HK-2 (cell line): ENCODE data around the gene NUP54.

Experiments
- DNase-seq: peaks from one replicate; pipeline ENCODE4 v3.0.0-alpha.2; 2018; ENCODE audit not compliant: unreplicated experiment

The NUP54 gene

DNA sequence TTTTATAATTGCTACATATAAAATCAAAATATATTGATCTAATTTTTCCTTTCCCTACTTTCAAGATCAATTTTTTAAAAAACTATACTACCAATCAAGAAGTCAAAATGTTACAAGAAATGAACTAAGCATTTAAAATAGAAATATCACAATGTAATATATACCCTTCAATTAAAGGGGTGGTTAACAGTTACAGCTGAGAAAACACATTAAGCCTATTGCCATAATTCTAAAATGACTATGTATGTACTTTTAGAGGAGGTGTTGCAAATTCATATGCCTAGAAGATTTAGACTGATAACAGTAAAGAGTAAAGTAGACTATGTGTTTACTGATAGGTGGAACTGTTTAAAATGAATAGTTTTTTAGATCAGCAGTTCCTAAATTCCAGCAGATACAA is 3.7 kb downstream of the NUP54 start:
- DNase-seq, result no peak

DNA sequence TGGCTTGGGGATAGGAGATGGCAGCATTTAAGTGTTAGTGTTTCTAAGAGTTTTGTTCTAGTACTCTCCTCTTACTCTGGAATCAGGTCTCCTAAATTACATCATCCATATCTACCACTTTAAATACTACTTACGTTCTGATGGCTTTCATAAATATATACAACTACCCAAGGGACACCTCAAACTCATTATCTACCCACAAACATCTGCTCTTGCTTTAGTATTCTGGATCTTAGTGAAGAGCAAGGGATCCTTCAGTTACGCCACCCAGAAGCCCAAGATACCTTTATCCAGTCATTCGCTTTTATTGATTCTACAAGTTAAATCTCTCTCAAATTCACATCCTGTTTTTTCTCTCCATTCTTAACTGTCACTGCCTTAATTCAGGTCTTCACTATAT is 7.0 kb downstream of the NUP54 start:
- no peak for DNase-seq

DNA sequence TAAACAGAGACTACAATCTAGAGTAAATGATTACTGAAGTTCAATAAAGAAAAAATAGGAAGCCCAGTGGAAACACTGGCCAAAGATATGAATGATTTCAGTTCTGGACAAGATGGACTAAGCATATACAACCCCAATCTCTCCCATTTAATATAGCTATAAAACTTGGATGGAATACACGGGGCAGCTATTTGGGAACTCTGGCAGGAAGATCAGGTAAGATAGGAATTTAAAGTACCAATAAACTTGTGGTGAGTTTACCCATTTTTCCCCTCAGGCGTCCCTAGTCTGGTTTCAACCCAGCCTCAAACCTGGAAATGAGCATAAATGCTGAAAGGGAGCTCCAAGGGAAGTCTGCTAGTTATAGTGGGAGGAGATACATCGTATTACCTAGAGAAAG is 20.4 kb downstream of the NUP54 start:
- no peak for DNase-seq

DNA sequence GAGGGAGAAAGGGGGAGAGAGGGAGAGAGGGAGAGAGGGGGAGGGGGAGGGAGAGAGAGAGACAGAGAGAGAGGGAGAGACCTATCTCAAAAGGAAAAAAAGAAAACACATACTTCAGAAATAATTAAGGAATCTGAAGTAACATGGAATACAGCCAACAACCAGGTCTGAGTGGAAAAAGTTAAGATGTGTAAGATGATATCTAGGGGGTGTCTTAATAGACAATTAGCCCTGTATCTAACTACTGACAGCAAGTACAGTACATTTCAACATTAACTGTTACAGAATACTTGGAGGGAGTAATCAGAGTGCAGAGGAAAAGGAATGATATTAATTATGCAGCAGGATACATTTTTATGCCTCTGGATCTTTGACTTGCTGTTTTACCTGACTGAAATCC is 22.4 kb downstream of the NUP54 start:
- DNase-seq, result no peak

DNA sequence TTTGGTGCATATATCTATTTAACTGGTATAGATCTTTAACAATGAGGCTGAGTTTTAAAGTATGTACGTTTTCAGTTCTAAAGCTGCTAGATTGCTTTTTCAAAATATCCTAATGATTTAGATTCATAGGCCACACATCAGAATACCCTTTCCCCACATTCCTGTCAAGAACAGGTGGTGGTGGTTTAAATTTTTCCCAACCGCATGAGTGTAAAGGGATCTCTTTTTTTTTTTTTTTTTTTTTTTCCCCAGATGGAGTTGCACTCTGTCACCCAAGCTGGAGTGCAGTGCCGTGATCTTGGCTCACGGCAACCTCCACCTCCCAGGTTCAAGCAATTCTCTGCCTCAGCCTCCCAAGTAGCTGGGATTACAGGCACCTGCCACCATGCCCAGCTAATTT is 28.0 kb downstream of the NUP54 start:
- no peak for DNase-seq

DNA sequence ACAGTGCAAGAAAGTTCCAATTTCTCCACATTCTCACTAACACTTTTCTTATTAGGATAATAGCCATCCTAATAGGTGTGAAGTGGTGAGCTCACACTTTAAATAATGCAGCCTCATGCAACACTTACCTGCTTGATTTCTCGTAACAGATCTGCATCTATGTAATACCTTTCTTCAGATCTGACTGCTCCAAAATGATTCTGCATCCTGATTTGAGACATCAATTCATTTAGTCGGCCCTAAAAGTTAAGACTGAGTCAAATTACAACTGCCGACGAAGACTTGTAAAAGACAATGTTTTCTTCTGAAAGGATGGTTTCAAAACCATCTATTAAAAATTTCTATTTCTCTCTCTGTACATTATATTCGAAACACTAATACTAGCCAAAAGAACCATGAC is 30.7 kb downstream of the NUP54 start:
- no peak for DNase-seq

DNA sequence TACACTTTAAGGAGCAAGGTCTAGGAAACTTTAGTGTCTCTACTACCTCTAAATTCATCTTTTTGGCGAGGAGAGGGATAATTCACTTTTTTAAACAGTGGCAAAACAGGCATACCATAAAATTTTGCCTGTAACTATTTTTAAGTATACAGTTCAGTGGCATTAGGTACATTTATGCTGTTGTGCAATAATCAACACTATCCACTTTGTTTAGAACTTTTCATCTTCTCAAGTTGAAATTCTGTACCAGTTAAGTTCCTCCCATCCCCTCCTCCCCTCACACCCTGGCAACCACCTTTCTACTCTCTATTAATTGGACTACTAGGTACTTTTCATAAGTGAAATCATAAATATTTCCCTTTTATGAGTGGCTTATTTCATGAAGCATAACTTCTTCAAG is 31.4 kb downstream of the NUP54 start:
- DNase-seq, result no peak

DNA sequence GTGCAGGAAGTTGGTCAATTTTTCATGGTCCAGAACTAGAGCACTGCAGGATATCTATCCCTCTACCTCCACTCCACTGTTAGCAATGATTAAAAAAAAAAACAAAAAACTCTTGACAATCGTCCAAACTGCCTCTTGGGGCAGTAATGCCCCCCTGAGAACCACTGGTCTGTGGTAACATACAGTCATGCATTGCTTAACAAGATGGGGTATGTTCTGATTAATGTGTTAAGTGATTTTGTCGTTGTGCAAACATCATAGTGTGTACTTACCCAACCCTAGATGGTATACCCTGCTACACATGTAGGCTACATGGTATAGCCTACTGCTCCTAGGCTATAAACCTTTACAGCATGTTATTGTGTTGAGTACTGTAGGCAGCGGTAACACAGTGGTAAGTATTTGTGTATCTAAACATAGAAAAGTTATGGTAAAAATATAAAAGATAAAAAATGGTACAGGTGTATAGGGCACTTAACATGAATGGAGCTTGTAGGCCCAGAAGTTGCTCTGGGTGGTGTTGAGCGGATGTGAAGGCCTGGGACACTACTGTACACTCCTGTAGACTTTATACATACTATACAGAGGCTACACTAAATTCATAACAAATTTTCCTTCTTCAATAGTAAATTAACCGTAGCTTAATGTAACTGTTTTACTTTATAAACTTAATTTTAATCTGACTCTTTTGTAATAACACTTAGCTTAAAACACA is 39.6 kb downstream of the NUP54 start:
- no peak for DNase-seq

DNA sequence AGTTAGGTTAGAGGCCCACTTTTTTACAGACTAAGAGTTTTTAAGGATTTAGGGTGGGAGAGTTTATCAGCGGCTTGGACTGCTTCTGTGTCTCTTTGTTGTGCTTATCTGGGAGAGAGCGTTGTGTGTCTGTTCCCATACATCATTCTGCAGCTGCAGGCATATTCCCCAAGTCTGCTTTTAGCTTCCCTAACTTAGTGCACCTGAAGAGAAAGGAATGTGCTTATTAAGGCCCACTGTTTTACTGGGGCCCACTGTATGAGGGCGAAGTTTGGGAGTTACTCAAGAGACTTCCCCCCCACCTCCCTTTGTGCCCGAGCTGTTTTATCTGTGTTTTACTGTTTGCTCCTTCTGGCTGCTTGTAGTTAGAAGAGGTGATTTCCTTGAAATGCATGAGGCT is 41.8 kb downstream of the NUP54 start:
- no peak for DNase-seq

DNA sequence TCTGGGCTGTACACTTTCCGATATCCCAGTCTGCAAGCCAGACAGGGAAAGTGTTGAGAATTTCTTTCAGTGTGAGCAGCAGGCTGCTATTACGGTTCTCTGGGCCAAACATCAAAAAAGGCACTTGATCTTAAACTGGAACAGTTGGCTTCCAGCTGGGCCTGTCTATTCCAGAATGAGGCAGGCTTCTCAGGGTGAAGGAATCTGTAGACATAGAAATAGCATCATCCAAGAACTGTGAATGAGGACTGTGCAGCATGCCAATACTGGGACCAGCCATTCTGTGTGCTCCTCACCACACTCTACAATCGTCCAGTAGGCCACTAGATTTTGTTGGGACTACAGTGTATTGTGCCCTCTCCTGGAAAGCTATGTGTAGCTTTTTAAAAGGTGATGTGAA is 42.5 kb downstream of the NUP54 start:
- DNase-seq, result no peak

DNA sequence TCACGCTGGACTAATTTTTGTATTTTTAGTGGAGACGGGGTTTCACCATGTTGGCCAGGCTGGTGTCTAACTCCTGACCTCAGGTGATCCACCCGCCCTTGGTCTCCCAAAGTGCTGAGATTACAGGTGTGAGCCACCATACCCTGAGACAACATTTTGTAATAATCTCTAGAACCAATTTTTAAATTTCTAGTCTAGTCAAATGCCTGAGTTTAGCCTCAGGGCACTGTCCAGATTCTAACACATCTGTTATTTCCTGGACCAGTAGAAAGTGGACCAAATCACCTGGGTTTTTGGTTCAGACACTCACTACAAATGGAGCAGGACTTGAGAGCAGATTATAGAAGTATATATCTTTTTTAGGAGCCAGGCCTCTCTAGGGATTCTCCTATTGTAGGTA is 52.1 kb downstream of the NUP54 start:
- no peak for DNase-seq

DNA sequence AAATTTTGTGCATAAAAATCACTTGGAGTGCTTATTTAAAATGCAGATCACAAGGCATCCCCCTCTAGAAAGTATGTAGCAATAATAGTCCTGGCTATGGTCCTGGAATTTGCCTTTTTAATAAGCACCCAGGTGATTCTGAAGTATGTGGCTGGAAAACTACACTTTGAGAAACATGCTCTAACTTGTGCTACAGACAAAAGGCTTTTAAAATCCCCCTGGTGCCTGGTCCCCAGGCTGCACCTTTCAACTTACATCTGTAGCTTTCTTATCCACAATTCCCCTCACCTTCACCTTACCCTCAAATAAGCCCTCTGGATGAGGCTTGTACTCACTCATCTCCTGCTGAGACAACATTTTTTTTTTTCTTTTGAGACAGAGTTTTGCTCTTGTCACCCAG is 52.6 kb downstream of the NUP54 start:
- DNase-seq, result no peak

DNA sequence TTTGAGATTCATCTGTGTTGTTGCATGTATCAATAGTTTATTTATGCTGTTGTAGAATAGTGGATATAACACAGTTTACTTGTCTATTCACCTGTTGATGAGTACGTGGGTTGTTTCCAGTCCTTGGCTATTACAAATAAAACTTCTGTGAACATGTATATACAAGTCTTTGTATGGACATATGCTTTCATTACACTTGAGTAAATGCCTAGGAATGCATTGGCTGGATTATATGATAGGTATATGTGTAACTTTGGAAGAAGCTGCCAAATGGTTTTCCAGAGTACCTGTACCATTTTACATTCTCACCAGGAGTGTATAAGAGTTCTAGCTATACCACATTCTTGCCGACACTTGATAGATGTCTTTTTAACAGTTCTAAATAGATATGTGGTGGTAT is 57.1 kb downstream of the NUP54 start:
- no peak for DNase-seq

DNA sequence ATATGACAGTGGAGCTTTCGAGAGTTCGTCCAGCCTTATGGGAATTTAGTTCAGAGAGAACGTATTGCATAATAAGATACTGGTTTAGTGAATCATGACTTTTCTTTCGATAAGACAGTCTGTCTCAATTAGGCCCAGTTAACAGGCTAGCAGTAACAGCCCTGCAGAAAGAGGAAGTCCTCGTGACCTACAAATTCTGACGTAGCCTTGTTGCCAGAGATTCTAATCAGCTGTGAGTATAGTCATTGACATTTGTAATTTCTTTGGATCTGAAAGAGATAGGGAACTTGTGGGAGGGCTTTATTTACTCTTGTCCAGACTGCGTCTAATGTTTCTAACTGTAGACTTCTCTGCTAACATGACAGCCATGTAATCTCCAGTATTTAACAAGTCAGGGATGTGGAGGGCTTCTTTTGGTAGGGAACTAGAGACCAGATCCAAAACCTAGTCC is 57.9 kb downstream of the NUP54 start:
- no peak for DNase-seq

DNA sequence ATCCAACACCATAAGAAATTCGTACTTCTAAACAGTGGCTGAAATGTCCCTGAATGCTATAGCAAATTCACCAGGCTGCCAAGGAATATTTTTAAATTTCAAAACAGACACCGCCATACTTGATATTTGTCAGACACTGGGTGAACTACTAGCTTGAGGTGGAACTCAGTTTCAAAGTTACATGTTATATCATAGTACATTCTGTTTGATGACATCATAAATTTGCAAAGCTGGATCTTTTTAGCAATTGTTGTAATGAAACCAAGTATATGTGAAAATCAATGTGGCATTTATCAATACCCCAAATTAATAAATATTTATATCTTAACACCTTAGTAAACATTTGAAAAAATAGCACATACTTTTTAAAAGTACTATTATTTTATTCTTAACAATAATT is 59.5 kb downstream of the NUP54 start:
- DNase-seq, result no peak

DNA sequence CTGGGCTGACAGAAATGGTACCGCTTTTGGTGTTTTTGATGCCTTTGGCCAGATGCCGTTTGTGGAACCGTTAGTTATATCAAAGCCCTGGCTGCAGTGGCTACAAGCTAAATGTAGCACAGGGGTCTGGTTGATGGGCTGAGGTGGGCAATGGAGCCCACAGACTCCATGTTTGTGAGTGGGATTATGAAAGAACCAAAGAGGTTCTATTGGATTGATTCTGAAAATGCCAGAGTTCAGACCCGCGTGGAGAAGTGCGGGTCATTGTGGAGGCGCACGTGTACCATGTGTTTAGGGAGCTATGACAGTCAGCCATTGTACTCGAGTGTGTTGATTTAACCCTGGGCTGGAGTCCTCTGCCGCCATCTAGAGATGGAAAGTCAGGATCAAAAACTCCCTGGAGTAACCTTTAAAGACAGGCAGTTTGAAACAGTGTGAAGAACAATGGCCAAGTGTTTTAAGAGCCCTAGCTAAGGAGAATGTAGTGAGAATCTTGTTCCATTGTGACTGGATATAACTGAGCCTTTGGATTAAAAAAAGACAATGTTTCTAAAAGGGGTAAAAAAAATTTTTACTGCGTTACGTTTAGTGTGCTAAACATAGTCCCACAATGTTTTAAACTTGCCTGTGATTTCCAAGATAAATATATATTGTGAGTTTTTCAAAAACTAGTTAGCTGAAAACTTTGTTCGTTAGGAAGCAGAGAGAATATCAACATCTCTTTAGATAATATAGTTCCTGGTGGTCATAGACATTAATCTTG is 61.0 kb downstream of the NUP54 start:
- DNase-seq, result peak; percentile 36

DNA sequence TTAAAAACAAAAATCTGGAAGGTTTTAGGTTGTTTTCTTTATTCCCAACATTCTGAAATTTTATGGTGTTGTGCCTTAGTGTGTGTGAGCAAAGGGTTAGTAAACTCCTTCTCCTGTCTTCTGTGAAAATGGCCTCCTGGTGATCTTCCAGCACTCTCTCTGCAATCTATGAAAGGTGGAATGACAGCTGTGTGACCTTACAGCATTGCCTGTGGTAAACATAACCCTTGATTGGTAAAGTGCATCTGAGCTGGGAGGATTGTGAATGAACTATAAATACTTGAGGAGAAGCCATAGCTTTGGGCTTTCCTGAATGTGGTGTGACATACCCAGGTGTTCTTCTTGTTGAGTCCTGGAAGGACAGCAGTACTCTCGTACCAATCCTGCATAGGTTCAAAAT is 63.7 kb downstream of the NUP54 start:
- DNase-seq, result no peak

DNA sequence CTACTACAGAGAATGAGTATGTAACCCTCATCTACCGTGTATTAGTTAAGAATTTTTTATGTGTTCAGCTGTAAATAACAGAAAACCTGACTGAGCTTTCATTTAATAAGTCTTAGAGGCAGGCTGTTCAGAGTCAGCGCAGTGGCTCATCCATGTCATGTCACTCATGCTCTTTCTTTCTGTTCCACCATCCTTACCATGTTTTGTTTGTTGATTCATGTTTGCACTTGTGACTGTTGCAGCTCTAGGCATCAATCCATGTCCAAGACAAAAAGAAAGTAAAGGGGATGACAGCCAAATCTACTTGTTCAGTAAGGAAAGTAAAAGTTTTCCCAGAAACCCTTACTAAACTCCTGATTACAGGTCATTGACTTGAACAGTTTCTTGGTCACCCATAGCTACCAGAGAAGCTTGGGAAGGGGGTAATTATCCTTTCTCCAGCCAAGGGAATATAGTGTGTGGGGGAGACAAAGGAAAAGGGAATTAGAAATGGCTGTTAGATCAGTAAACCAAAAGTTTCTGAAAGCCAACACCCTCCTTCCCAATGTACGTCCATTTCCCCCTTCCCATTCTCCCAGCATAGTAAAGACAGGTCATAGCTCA is 64.7 kb downstream of the NUP54 start:
- no peak for DNase-seq

DNA sequence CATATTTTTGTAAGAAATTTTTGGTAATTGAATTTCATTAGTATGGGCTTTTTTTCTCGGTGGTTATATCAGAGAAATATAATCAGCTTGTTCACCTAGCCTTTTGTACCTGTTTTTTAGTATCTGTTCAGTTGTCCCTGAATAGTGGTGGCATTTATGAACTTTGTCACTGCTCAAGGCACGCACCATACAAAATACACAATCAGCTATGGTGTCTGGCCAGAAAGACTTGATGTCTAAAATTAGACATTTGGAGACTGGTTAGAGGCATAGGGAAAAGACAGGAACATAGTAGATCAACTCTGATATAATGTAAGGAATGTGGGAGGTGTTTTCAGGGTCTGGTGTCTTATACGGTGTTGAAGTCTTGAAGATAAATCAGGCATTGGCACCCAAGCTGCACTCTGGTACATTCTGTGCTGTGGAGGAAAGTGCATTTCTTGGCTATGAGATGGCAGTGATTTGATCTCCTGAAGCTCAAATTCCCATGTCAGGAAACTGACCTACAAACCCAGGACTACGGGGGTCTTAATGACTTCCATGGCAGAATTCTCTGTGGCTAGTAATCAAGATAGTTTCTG is 70.1 kb downstream of the NUP54 start:
- no peak for DNase-seq

DNA sequence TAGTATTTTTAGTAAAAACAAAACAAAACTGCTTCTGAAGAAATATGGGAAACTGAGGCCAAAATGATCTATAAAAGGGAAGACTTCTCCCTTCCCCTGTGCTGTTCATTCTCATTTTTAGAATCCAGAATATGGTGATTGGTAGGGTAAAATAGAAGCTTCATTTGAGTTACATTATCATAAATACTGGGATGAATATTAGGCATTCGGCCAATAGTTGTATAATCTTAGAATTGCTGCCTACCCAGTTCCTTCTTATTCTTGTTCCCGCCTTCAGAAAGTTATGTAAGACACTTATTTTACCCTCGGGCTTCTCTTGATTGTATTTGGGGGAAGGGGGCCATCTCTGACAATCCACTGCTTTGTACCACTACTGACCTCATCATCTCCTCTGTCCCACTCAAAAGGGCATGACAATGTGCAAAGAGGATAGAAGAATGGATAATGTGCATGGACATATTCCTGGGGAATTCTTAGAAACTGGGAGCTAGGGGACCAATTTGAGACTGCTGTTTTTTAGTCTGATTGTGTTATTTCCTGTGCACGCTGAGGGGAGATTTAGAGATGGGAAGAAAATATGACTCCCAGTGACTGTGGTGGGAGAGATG is 73.1 kb downstream of the NUP54 start:
- DNase-seq, result no peak

DNA sequence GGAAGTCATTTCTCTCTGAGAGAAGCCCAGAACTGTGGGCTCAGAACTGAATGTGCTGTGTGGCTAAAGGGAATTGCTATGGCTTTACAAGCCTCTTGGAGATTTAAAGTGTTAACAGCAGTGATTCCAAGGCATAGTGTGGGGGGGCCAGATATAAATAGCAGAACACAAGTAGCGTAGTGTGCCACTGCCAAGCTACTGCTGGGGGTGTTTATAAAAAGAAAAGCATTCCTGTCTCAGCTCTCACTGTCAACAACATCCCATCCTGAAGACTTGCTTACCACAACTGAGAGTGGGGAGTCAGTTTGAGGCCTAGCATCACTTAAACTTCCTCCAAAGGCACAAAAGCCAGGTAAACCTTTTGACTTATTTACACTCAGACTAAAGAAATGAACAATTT is 73.7 kb downstream of the NUP54 start, which contains the start of gene ART3:
ART3 (plus strand) TSS at position 242 of the 400 bp plus-strand sequence. CDS start 1,181 bp downstream, outside the sequence.
- DNase-seq, result no peak

DNA sequence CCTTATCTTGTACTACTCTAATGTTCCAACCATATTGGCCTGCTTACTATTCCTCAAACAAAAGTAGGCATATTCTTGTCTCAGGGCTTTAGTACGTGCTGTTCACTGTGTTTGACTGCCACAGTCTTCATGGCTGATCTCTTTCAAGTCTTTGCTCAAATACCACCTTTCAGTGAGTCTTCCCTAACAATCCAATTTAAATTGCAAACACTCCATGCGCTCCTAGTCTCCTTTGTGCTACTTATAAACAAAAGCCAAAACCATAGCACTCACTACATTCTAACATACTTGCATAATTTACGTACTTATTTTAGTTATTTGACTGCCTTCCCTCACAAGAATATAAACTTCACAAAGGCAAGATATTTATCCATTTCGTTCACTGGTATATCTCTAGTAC is 75.4 kb downstream of the NUP54 start:
- no peak for DNase-seq
